ENCODE measurements around the gene TUBB3. TPM values are rescaled to one million over a fixed set of nuclear protein-coding genes. Genes with fewer than 3 reads are reported as not detected.

Gene TUBB3
- total and polyA plus RNA-seq, 2 of the 8 experiments (the other 6 are each of a cell fraction or from before 2014, with no cell fraction given), result 275 to 393 TPM

DNA sequence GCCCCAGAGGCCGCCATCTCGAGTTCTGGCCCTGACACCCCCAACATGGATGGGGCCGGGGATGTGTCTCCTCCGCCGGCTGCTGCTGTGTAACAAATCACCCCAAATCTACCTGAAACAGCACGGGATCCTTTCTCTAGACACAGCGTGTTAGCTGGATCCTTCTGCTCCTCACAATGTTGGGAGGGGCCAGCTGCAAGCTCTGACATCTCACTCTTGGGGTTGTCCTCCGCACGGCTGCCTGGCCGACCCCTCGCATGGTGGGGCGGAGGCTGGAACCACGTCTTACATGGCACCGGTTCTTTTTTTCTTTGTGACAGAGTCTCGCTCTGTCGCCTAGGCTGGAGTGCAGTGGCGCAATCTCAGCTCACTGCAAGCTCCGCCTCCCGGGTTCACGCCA lies 13.8 kb downstream of the TUBB3 start (continued):
- TF ChIP-seq TCF12 (IDR thresholded peaks at IDR 0.05; ENCODE audit: low read depth, low read length), result no peak
- no peak for TF ChIP-seq TEAD4 (IDR thresholded peaks at IDR 0.05; ENCODE audit: low read depth, low read length)
